ENCODE data around the gene FOXD2.

The FOXD2 gene

DNA sequence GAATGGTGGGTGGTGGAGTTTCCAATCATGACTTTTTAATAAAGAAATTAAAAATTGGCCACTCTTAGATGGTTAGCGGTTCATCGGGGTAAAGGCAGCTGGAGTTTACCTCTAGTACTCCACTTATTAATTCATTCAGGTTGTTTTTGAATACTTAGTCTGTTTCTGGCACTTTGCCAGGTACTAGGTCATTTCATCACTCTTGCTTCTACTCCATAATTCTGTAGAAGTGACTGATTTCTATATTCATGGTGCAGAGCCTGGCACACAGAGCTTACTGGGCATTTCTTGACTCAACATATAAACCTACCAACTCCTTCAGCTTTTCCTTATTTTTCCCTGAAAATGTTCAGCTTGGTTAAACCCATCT lies 31.5 kb downstream of the FOXD2 start:
- DNase-seq: no peak

DNA sequence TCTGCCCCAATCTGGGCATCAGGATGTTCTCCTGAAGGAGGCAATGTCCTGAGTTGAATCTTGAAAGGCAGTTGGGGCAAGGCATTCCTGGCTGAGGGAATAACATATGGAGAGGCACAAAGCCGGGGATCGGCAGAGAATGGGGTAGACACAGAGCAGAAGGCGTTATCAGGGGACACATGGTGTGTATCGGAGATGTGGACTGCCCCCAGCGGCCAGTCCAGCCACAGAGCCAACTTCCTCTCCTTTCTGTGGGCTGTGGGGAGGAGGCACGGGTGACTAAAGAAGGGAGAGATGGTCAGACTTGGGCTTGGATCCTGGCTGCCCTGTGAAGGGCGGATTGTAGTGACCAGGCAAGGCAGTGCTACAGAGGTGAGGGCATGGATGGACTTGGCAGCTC lies 32.1 kb downstream of the FOXD2 start:
- DNase-seq: no peak

DNA sequence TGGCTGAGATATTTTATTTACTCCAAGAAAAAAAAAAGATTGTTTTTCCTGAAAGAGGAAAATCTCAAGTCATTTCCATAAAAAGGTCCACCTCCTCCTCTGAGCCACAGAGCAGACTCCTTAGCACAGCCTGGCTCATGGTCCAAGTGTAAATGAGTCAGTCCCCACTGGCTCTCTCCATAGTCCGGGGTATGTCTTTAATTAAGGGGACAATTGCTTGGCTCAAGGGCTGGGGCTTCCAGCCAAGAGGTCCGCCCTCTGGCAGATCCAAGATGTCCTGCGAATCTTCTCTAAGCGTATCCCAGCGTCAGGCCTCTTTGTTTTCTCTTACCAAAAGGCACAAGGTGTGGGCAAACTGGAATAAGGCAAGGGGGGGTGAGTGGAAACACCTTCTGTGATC lies 33.3 kb downstream of the FOXD2 start:
- no peak for DNase-seq

DNA sequence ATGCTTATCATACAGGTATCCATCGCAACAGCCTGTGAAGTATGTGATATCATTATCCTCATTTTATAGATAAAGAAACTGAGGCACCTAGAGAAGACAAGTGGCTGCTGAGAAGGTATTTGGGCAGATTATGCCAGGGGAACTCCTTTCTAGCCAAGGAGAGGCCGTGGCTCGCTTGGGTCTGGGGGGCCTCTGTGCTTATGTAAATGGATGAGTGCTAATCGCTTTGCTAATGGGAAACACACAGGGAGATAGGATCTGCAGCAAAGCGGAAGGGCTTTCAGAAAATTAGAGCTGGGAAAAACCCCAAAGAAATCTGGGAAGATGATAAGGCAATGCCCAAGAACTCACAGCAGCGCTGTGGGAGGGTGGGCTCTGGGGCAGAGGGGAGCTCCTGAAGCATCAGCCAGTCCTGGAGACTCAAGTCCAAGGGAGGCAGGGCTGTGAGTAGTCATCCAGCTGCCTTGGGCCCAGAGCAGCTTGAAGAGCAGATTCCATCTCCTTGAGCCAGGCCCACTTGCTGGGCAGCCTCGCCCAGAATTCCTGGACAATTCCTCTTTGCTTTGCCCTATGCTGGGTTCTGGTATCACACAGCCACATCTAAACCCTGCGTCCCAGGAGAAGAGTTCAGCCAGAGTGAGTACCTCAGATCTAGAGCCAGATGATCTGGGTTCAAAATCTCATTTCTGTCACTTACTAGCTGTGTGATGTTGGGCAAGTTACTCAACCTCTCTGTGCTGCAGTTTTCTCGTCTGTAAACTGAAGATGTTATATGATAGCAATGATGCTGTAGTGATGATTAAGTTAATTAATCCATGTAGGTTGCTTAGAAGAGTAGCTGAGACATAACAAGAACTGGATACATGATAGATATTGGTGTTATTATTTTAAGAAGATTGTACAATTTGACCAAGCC lies 36.7 kb downstream of the FOXD2 start:
- no peak for DNase-seq

DNA sequence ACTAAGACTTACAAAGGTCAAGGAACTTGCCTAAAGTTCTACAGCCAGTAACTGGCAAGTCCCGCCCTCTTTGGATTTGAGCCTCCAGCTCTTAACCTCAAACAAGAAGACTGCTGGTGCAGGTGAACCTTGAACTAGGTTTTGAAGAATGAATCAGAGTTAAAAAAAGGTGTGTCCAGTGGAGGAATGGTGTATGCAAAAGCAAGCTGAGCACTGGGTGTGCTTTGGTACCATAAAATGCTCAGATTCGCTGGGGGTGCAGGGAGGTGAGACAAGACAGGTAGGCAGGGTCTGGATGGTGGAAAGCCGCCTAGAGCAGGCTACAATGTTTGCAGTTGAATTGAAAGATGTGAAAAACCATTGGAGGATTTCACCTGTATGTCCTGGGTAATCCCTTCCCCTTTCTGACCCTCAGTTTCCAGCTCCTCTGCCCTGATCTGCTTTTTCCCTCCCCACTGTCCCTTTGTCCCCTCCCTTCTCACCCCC lies 39.8 kb downstream of the FOXD2 start:
- DNase-seq: no peak

DNA sequence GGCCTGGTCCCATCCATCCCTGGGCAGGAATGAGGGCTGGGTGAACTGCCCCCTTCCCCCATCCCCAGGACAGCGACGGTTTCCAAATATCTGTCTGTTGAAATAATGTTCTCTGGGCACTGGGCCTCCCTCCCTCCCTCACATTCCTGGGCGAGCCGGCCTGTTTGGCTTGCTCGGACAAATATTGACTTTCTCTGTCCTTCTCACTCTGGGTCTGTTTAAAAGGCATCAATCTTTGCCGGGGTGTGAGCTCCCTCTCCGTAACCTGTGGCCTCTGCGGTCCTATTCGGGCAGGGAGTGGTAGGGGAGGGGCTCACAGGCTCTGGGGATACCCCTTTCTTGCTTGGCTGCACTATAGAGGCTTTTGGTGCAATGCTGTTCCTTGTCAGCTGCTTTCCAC lies 40.2 kb downstream of the FOXD2 start:
- DNase-seq: peak; percentile 30

DNA sequence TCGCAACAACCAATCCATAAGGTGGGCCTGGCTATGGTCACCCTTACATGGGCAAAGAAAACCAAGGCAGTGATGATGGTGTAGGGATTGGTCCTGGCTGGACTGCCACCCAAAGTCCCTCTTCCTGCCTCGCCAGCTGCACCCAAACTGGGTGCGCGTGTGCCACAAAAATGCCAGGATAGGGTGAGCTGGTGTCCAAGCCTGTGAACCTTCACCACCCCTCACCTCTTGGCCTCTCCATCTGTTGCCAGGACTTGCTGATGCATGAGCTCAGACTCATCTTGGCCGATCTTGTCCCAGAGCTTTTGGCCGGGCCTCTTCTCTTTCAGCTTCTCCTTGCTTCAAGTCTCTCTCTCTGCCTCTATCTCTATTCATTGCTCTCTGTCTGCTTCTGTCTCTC lies 41.8 kb downstream of the FOXD2 start:
- no peak for DNase-seq

DNA sequence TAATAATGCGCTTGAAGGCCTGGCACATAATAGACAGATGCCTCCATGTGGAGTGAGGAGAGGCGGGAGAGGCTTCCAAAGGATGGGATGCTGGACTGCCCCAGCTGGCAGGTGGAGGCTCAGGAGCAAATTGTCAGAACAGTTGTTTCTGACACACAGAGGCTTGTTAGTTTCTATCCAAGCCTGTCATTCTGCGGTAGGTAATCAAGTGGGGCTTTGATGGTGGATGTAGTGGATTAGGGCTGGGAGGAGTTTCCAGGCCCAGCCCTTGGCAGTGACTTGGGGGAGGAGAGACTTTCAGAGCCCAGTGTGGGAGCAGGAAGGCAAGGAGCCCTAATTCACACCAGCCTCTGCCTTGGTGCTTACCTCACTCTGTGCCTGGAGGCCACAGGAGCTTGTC lies 44.1 kb downstream of the FOXD2 start:
- DNase-seq: no peak

DNA sequence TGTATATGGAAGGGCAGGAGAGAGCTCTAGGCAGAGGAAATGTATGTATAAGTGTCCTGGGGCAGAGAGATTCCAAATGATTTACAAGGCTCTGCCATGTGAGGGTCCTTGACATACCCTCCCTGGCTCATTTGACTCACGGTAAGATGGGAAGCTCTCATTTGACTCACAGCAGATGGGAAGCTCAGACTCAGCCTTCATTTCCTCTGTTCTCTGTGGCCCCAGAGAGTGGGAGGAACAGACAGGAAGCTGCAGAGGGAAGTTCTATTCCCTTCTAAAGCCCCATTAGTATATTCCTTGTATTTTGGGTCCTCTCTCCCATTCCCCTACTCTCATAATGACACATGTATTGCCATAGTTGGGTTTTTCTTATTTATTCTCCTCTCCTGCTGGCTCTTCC lies 44.9 kb downstream of the FOXD2 start:
- DNase-seq: no peak

DNA sequence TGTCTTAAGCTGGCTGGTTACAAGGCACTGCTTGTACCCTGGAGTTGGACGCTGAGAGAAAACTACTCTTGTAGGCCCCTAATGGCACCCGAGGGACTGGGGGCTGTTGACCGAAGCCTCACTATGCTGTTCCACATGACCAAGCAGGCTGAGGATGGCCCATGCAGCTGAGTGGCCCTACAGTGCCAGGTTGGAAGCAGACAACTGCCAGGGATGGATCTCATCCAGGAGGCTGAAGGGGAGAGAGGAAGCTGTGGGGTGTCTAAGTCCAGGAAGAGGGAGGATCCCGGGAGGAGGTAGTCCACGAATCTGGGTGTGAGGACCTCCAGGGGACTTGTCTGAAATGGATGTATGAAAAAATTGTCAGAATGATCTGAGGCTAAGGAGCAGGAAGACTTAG lies 45.8 kb downstream of the FOXD2 start:
- no peak for DNase-seq

DNA sequence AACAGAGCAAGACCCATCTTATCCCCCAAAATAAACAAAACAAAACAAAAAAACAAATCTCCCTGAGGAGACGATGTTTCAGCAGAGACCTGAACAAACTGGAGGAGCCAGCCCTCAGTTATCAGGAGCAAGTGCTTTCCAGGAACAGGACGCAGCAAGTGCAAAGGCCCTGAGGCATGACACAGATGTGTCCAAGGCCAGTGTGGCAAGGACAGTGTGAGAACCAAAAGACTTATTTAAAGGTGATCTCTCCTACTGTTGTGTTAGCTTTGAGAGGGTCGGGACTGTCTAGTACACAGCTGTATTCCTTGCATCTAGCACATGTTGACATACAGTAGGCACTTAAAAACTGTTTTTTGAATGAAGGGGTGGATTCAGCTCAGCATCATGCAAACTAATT lies 48.0 kb downstream of the FOXD2 start:
- DNase-seq: no peak

DNA sequence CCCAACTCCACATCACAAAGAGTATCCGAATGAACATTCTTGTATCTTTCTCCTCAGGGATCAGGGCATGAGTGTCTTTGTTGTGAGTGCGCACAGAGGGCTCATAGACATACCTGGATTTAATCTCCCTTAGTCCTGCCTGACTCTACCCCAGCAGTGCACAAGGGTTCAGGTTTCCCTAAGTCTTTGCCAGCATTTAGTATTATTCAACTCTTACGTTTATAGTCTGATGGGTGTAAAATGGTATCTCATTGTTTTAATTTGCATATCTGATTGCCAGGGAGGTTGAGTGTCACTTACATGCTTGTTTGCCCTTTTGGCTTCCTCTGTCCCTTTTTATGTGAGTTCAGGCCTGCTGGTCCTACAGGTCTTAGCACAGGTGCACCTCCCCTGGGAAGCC lies 49.5 kb downstream of the FOXD2 start:
- no peak for DNase-seq

DNA sequence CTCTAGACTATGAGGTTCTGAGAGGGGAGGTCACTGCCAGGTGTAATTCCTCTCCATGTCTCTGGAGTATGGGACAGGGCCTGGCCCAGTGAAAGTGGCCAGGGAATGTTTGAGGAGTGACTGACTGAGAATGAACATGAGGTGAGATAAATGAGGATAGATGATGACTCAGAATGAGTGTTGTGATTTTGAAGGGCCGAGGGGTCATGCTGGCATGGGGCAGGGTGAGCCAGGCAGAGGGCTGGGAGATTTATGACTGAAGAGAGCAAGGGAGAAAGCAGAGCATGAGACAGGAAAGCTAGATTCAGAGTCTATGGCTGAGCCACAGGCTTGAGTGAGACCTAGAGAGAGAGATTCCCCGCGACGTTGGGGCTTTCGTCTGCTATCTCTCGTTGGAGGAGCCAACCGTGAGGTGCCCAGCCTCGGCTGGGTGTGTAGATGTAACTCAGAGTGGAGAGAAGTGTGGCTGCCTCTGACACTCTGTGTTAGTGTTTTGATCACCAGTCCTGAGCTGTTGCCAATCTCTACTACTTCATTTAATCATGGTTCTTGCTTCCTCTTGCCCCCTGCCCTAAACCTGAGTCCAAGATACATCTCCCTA lies 50.1 kb downstream of the FOXD2 start:
- no peak for DNase-seq

All from DMS153 (cell line).